HG03060 (cell line): ENCODE results near the gene NEMF.
"Not testable (repeated sequence)": the region's sequence is repeated elsewhere in the genome, so short reads cannot be mapped to it uniquely, and the experiment has no call there.

Experiments
- ATAC-seq: cut with Tn5 transposase; IDR thresholded peaks from one replicate; pipeline ENCODE4 v1.9.1; 2021; ENCODE audit warnings: low read depth, moderate number of reproducible peaks; ENCODE audit not compliant: unreplicated experiment

NEMF gene

GRCh38 chr14:49828640-49829039 lies 23.9 kb downstream of the NEMF start:
- no peak for ATAC-seq

GRCh38 chr14:49820176-49820575 lies 32.4 kb downstream of the NEMF start:
- ATAC-seq, result no peak

GRCh38 chr14:49816844-49817243 lies 35.7 kb downstream of the NEMF start:
- ATAC-seq, result no peak

- ATAC-seq, result not testable (repeated sequence)
These were observed 36.5 kb downstream of the NEMF start for GRCh38 chr14:49816118-49816517.

- no peak for ATAC-seq
These were observed 43.8 kb downstream of the NEMF start for GRCh38 chr14:49808780-49809179.

GRCh38 chr14:49796025-49796424 lies 56.6 kb downstream of the NEMF start:
- ATAC-seq, result no peak

- no peak for ATAC-seq
These were observed 60.0 kb downstream of the NEMF start for GRCh38 chr14:49792618-49793017.

GRCh38 chr14:49786315-49786714 lies 66.3 kb downstream of the NEMF start:
- no peak for ATAC-seq

- ATAC-seq, result no peak
These were observed 69.1 kb downstream of the NEMF start for GRCh38 chr14:49783394-49784014.

GRCh38 chr14:49781040-49781439 lies 71.5 kb downstream of the NEMF start:
- ATAC-seq, result not testable (repeated sequence)

GRCh38 chr14:49778421-49778820 lies 74.2 kb downstream of the NEMF start:
- ATAC-seq, result no peak

- no peak for ATAC-seq
These were observed 78.5 kb downstream of the NEMF start for GRCh38 chr14:49774106-49774505.

GRCh38 chr14:49771691-49772090 lies 80.9 kb downstream of the NEMF start:
- ATAC-seq, result not testable (repeated sequence)

GRCh38 chr14:49770212-49770817 lies 82.3 kb downstream of the NEMF start:
- no peak for ATAC-seq

GRCh38 chr14:49769581-49770211 lies 82.9 kb downstream of the NEMF start:
- no peak for ATAC-seq

- ATAC-seq, result no peak
These were observed 83.4 kb downstream of the NEMF start for GRCh38 chr14:49769171-49769570.

- peak; percentile 12 for ATAC-seq
These were observed 84.1 kb downstream of the NEMF start for GRCh38 chr14:49768301-49769121.

GRCh38 chr14:49767571-49768300 lies 84.9 kb downstream of the NEMF start, which contains the start of gene KLHDC2:
Gene KLHDC2, plus strand, starts transcription at chr14:49768153. Its CDS starts 316 bp downstream, at chr14:49768469.
- ATAC-seq, result peak; percentile 51

- ATAC-seq, result no peak
These were observed 85.4 kb downstream of the NEMF start for GRCh38 chr14:49767270-49767570.

- no peak for ATAC-seq
These were observed 85.7 kb downstream of the NEMF start for GRCh38 chr14:49766839-49767238.
